BJ (cell line): ENCODE data around the gene CCT2. TPM values are rescaled to one million over a fixed set of nuclear protein-coding genes. Genes with fewer than 3 reads are reported as not detected.

Source experiments
- CTCF ChIA-PET: fragments of 350-600 bp; formaldehyde crosslinking; extraction: SDS; loops from one replicate; lab custom pipeline; 2021; ENCODE audit warnings: antibody characterized with exemption, inconsistent platforms; lab: Yijun Ruan, JAX
- POLR2A ChIA-PET: fragments of 300-600 bp; sonication (Branson Sonifier 250); formaldehyde crosslinking; extraction: SDS; loops from one replicate; lab custom pipeline; 2021; ENCODE audit warnings: antibody characterized with exemption; lab: Charles Lee
- DNase-seq: peaks from one replicate; pipeline ENCODE4 v3.0.0-alpha.2; 2011; ENCODE audit warnings: low read depth
- H3K27me3 ChIP-seq: 2 replicates; pipeline ENCODE4 v1.6.0; 2011; ENCODE audit warnings: low read length; ENCODE audit not compliant: control insufficient read depth, insufficient read depth
- H3K36me3 ChIP-seq: 2 replicates; pipeline ENCODE4 v1.5.1; 2011; ENCODE audit warnings: low read length; ENCODE audit not compliant: control insufficient read depth, insufficient read depth
- H3K4me3 ChIP-seq: 2 replicates; pipeline ENCODE4 v1.5.1; 2011; ENCODE audit warnings: low read depth, mild to moderate bottlenecking, control low read depth, low read length
- CTCF ChIP-seq: IDR thresholded peaks from 2 replicates; pipeline ENCODE4 v1.5.1; 2011; ENCODE audit warnings: low read depth, mild to moderate bottlenecking, control low read depth, inconsistent platforms, low read length, moderate library complexity; ENCODE audit not compliant: insufficient read depth
- polyA plus RNA-seq: library from polyadenylated mRNA; depleted of rRNA; stranded (reverse); fragments of >200 nt; gene quantifications from 2 replicates; pipeline ENCODE4 v1.2.3, GENCODE V29; 2011

The CCT2 gene
- polyA plus RNA-seq, 1 experiment, result 228 TPM

- Histone ChIP-seq H3K36me3 (no peaks in the 10 kb centered on the region), H3K27me3 (peaks cover under 1% of the 10 kb centered on the region), H3K4me3 (no peak overlapping the region)
- no peak for DNase-seq
- CTCF ChIA-PET, result interaction anchor here (2.2 kb wide), 1 partner anchor 10 kb away, joined by 17 read pairs; no protein-coding TSS in a partner anchor
- TF ChIP-seq CTCF, result peak; percentile 37
- POLR2A ChIA-PET, result no interaction called here
Measured at GRCh38 chr12:69630191-69630590, 44.9 kb downstream of the CCT2 start.

DNA sequence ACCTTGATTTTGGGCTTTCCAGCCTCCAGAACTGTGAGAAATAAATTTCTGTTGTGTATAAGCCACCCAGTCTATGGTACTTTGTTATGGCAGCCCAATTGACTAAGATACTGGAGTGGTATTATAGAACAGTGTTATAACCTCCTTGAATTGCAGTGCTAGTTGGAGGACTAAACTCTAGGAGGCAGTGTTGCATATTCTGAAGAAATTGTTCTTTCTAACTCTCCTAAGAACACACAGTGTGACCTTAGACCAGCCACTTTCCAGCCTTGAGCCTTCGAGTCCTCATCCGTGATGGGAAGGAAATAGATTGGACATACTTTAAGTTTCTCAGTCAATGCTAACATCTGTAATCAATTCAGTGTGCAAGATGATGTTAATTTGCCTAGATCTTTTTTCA is 47.8 kb downstream of the CCT2 start:
- ChIA-PET POLR2A (no interaction called here), CTCF (no interaction called here)
- TF ChIP-seq CTCF, result no peak
- peaks cover 1% of the 10 kb centered on the region; the same call in 1 of the 2 replicates for H3K27me3 ChIP-seq
- no peaks in the 10 kb centered on the region for H3K36me3 ChIP-seq
- H3K4me3 ChIP-seq, result no peak overlapping the region
- no peak for DNase-seq

GRCh38 chr12:69639400-69640016 is 54.2 kb downstream of the CCT2 start:
- POLR2A ChIA-PET, result no interaction called here
- Histone ChIP-seq H3K27me3 (0 out of 2 replicates have a peak, but pooled peaks cover 1% of the 10 kb centered on the region), H3K36me3 (no peaks in the 10 kb centered on the region), H3K4me3 (no peak overlapping the region)
- CTCF ChIA-PET, result interaction anchor here (0.5 to 4.7 kb wide), 27 partner anchors 9 to 348 kb away, joined by 3 to 42 read pairs (median 5); partner anchors contain the start of gene LRRC10
- peak; percentile 95 for TF ChIP-seq CTCF
- DNase-seq, result no peak

- no peak overlapping the region for H3K4me3 ChIP-seq
- no peaks in the 10 kb centered on the region for H3K36me3 ChIP-seq
- no peaks in the 10 kb centered on the region for H3K27me3 ChIP-seq
- no peak for TF ChIP-seq CTCF
- POLR2A ChIA-PET, result no interaction called here
- no peak for DNase-seq
- CTCF ChIA-PET, result interaction anchor here (2.9 to 4.7 kb wide), 4 partner anchors 11 to 284 kb away, joined by 17 to 42 read pairs (median 30); no protein-coding TSS in a partner anchor
Measured at GRCh38 chr12:69641546-69641945, 56.3 kb downstream of the CCT2 start.

DNA sequence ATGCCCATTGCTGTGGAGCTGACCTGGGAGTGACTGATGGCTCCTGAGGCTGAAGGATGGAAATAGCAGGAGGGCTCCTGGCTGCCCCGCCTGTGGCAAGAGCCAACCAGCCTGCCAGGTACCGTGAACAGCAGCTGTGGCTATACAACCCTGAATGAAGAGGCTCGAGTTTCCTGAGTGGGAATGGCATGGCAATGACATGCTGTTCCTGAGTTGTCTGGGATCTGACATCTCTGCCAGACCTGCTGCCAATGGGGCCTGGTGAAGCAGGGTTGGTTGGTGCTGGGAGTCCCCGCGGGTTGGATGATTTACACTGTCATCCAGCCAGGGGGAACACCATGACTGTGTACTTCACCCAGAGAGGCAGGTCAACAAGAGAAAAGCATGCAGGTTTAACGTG is 57.3 kb downstream of the CCT2 start:
- Histone ChIP-seq H3K4me3 (no peak overlapping the region), H3K27me3 (no peaks in the 10 kb centered on the region), H3K36me3 (no peaks in the 10 kb centered on the region)
- no peak for TF ChIP-seq CTCF
- ChIA-PET POLR2A (no interaction called here), CTCF (interaction anchor here (4.7 kb wide), 1 partner anchor 285 kb away, joined by 42 read pairs; no protein-coding TSS in a partner anchor)
- no peak for DNase-seq
